H9 (cell line): Measurements from ENCODE around the gene COX5B. TPM values are rescaled to one million over a fixed set of nuclear protein-coding genes. Genes with fewer than 3 reads are reported as not detected.
A peak's percentile ranks its signal among the peaks of the same experiment; 100 is the strongest.
"Not testable (repeated sequence)": the region's sequence is repeated elsewhere in the genome, so short reads cannot be mapped to it uniquely, and the experiment has no call there.

Experiments
- DNase-seq: peaks from one replicate; pipeline ENCODE4 v3.0.0-alpha.2; 2017
- H2AFZ ChIP-seq: one replicate; pipeline ENCODE4 v1.6.1; 2013; ENCODE audit warnings: mild to moderate bottlenecking, low read length, control low read depth, moderate library complexity
- H2AK5ac ChIP-seq: 2 replicates; pipeline ENCODE4 v1.6.1; 2013; ENCODE audit warnings: low read length, control low read depth, mixed read lengths; ENCODE audit not compliant: insufficient read length
- H2BK120ac ChIP-seq: one replicate; pipeline ENCODE4 v1.6.1; 2013; ENCODE audit warnings: low read depth, mild to moderate bottlenecking, low read length, control low read depth, inconsistent platforms; ENCODE audit not compliant: poor library complexity, severe bottlenecking
- H2BK12ac ChIP-seq: 2 replicates; pipeline ENCODE4 v1.6.1; 2013; ENCODE audit warnings: low read length, control low read depth, mixed read lengths, low read depth; ENCODE audit not compliant: insufficient read length
- H2BK15ac ChIP-seq: 2 replicates; pipeline ENCODE4 v1.6.1; 2013; ENCODE audit warnings: low read depth, low read length, control low read depth
- H2BK20ac ChIP-seq: one replicate; pipeline ENCODE4 v1.6.1; 2013; ENCODE audit warnings: low read depth, mild to moderate bottlenecking, low read length, control low read depth, inconsistent platforms; ENCODE audit not compliant: poor library complexity, severe bottlenecking
- H2BK5ac ChIP-seq: 2 replicates; pipeline ENCODE4 v1.6.1; 2013; ENCODE audit warnings: low read length, control low read depth, mixed read lengths; ENCODE audit not compliant: insufficient read length
- H3K14ac ChIP-seq: 2 replicates; pipeline ENCODE4 v1.6.1; 2013; ENCODE audit warnings: low read length, control low read depth; ENCODE audit not compliant: insufficient read depth
- H3K18ac ChIP-seq: 2 replicates; pipeline ENCODE4 v1.6.1; 2013; ENCODE audit warnings: low read depth, mild to moderate bottlenecking, mixed read lengths, low read length, control low read depth; ENCODE audit not compliant: insufficient read length
- H3K23ac ChIP-seq: 2 replicates; pipeline ENCODE4 v1.6.1; 2013; ENCODE audit warnings: low read length, control low read depth, mixed read lengths, low read depth; ENCODE audit not compliant: insufficient read length
- H3K23me2 ChIP-seq: 2 replicates; pipeline ENCODE4 v1.6.1; 2013; ENCODE audit warnings: low read depth, mild to moderate bottlenecking, mixed read lengths, low read length, control low read depth; ENCODE audit not compliant: insufficient read length, poor library complexity, severe bottlenecking
- H3K27ac ChIP-seq: 2 replicates; pipeline ENCODE4 v1.5.1; 2013; ENCODE audit warnings: low read length, control low read depth, mixed read lengths, low read depth; ENCODE audit not compliant: insufficient read length
- H3K27me3 ChIP-seq: 2 replicates; pipeline ENCODE4 v1.6.1; 2013; ENCODE audit warnings: low read length, control low read depth, inconsistent platforms; ENCODE audit not compliant: insufficient read depth
- H3K4ac ChIP-seq: 2 replicates; pipeline ENCODE4 v1.6.1; 2013; ENCODE audit warnings: low read depth, mild to moderate bottlenecking, control low read depth, inconsistent platforms, low read length, moderate library complexity
- H3K4me1 ChIP-seq: 2 replicates; pipeline ENCODE4 v1.6.1; 2013; ENCODE audit warnings: low read length, control low read depth, inconsistent platforms; ENCODE audit not compliant: insufficient read depth
- H3K4me2 ChIP-seq: 2 replicates; pipeline ENCODE4 v1.6.1; 2013; ENCODE audit warnings: low read length, control low read depth, mixed read lengths; ENCODE audit not compliant: insufficient read length, insufficient read depth
- H3K56ac ChIP-seq: 2 replicates; pipeline ENCODE4 v1.6.1; 2013; ENCODE audit warnings: low read depth, mild to moderate bottlenecking, mixed read lengths, low read length, control low read depth; ENCODE audit not compliant: insufficient read length
- H3K79me1 ChIP-seq: 2 replicates; pipeline ENCODE4 v1.6.1; 2013; ENCODE audit warnings: low read depth, mild to moderate bottlenecking, moderate library complexity, low read length, control low read depth, inconsistent platforms; ENCODE audit not compliant: insufficient read depth, poor library complexity, severe bottlenecking
- H3K79me2 ChIP-seq: 2 replicates; pipeline ENCODE4 v1.6.1; 2013; ENCODE audit warnings: low read length, control low read depth, inconsistent platforms; ENCODE audit not compliant: insufficient read depth
- H3K9ac ChIP-seq: 2 replicates; pipeline ENCODE4 v1.6.1; 2013; ENCODE audit warnings: low read length, control low read depth, mixed read lengths; ENCODE audit not compliant: insufficient read length; ENCODE audit errors: extremely low read depth
- H3K9me3 ChIP-seq: one replicate; pipeline ENCODE4 v1.6.1; 2013; ENCODE audit warnings: low read depth, low read length, inconsistent platforms; ENCODE audit not compliant: control insufficient read depth
- H3T11ph ChIP-seq: one replicate; pipeline ENCODE4 v1.6.1; 2013; ENCODE audit warnings: mild to moderate bottlenecking, low read length, control low read depth, inconsistent platforms
- H4K20me1 ChIP-seq: one replicate; pipeline ENCODE4 v1.6.1; 2013; ENCODE audit not compliant: control insufficient read depth, insufficient read length, insufficient read depth
- H4K5ac ChIP-seq: 2 replicates; pipeline ENCODE4 v1.6.1; 2013; ENCODE audit warnings: low read depth, mild to moderate bottlenecking, mixed read lengths, low read length, control low read depth; ENCODE audit not compliant: insufficient read length
- H4K8ac ChIP-seq: replicated peaks from 2 replicates; pipeline ENCODE4 v1.6.1; 2013; ENCODE audit warnings: low read length, control low read depth, mixed read lengths, low read depth; ENCODE audit not compliant: insufficient read length
- H4K91ac ChIP-seq: 2 replicates; pipeline ENCODE4 v1.6.1; 2013; ENCODE audit warnings: low read depth, mild to moderate bottlenecking, moderate library complexity, mixed read lengths, low read length, control low read depth; ENCODE audit not compliant: insufficient read length
- H3K27ac Mint-ChIP-seq, 3 experiments: 2 replicates in 2 of 3; 3 replicates in 1 of 3; pipeline ENCODE4 v1.8.0; 2020 to 2021; ENCODE audit warnings: mixed read lengths in 3 of 3, mild to moderate bottlenecking in 1 of 3, moderate library complexity in 1 of 3
- H3K27me3 Mint-ChIP-seq: 2 replicates; pipeline ENCODE4 v1.8.0; 2021; ENCODE audit warnings: low read depth, mild to moderate bottlenecking, moderate library complexity, mixed read lengths
- H3K36me3 Mint-ChIP-seq, 3 experiments: 2 replicates in 2 of 3; 3 replicates in 1 of 3; pipeline ENCODE4 v1.8.0; 2020 to 2021; ENCODE audit warnings: low read depth in 3 of 3, mixed read lengths in 3 of 3; ENCODE audit not compliant: insufficient read depth in 1 of 3
- H3K4me1 Mint-ChIP-seq, 2 experiments: 2 replicates each; pipeline ENCODE4 v1.8.0; 2020; ENCODE audit warnings: mixed read lengths in 2 of 2
- H3K4me3 Mint-ChIP-seq, 2 experiments: 2 replicates in 1 of 2; 3 replicates in 1 of 2; pipeline ENCODE4 v1.8.0; 2020 to 2021; ENCODE audit warnings: mild to moderate bottlenecking in 2 of 2, mixed read lengths in 2 of 2, moderate library complexity in 1 of 2
- H3K9me3 Mint-ChIP-seq, 2 experiments: 2 replicates in 1 of 2; 3 replicates in 1 of 2; pipeline ENCODE4 v1.8.0; 2020; ENCODE audit warnings: mild to moderate bottlenecking in 2 of 2, mixed read lengths in 2 of 2, moderate library complexity in 1 of 2
- WGBS: extraction: QIAGEN DNeasy Blood & Tissue Kit; methylation state at CpG from one replicate; pipeline ENCODE4 v1.1.7; 2013; ENCODE audit warnings: missing lambda C conversion rate, low lambda C conversion rate, mixed read lengths; ENCODE audit not compliant: insufficient read length; ENCODE audit errors: extremely low coverage; 5-methylcytosine and 5-hydroxymethylcytosine counted together
- total RNA-seq: library from RNA; stranded (reverse); gene quantifications from 2 replicates; pipeline ENCODE4 v1.2.1, GENCODE V29; 2021
- TF ChIP-seq, protein P1 (sequence below): fragments of 200-600 bp; sonication (generic); conservative IDR thresholded peaks from 3 replicates; pipeline ENCODE4 v1.8.0; 2021; ENCODE audit warnings: antibody characterized with exemption, mild to moderate bottlenecking

The COX5B gene
- total RNA-seq, 1 experiment from 2014 or later, result 237 TPM

DNA sequence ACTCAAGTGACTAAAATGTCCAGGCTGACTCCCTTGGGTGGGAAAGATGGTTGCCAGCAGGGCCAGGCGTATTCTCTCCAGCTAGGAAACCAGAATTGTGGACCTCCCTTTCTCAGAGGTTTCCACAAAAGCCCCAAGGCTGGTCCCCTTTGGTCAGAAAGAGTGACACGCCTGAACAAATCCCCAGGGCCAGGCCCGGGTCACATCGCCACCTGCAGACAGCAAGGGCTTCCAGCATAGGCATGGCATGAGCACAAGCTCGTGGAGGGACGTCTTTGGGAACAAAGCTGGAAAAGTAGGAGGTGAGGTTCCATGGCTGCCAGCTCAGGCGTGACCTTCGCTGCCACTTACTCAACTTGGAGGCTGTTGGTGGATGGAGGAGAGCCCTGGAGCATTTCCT lies 40.8 kb upstream of the COX5B start:
- not testable (repeated sequence) for H3K23ac ChIP-seq, H3K27ac Mint-ChIP-seq, H4K8ac ChIP-seq, H3K36me3 Mint-ChIP-seq, H3K9me3 Mint-ChIP-seq, H4K91ac ChIP-seq, H4K5ac ChIP-seq, H3K79me2 ChIP-seq, H3K9ac ChIP-seq, H4K20me1 ChIP-seq, H2BK5ac ChIP-seq, H3K4me2 ChIP-seq, H3K14ac ChIP-seq, H2BK12ac ChIP-seq, H3K27ac ChIP-seq, H2BK20ac ChIP-seq, H3K23me2 ChIP-seq, H3T11ph ChIP-seq, H3K27me3 Mint-ChIP-seq, H3K4me3 Mint-ChIP-seq, DNase-seq, H2BK15ac ChIP-seq, H3K79me1 ChIP-seq, H2BK120ac ChIP-seq, H3K4ac ChIP-seq, H3K4me1 ChIP-seq, H3K18ac ChIP-seq, H3K56ac ChIP-seq, H3K9me3 ChIP-seq, H2AK5ac ChIP-seq, H3K27me3 ChIP-seq, H2AFZ ChIP-seq
- H3K4me1 Mint-ChIP-seq, result peaks cover 12 to 13% of the 10 kb centered on the region in 2 experiments
- TF ChIP-seq, protein P1, sequence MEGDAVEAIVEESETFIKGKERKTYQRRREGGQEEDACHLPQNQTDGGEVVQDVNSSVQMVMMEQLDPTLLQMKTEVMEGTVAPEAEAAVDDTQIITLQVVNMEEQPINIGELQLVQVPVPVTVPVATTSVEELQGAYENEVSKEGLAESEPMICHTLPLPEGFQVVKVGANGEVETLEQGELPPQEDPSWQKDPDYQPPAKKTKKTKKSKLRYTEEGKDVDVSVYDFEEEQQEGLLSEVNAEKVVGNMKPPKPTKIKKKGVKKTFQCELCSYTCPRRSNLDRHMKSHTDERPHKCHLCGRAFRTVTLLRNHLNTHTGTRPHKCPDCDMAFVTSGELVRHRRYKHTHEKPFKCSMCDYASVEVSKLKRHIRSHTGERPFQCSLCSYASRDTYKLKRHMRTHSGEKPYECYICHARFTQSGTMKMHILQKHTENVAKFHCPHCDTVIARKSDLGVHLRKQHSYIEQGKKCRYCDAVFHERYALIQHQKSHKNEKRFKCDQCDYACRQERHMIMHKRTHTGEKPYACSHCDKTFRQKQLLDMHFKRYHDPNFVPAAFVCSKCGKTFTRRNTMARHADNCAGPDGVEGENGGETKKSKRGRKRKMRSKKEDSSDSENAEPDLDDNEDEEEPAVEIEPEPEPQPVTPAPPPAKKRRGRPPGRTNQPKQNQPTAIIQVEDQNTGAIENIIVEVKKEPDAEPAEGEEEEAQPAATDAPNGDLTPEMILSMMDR, result peak; percentile 25; the same call in 1 of the 3 replicates
- no CpG with 5 or more reads among the region's 8 CpGs for whole genome bisulfite sequencing

DNA sequence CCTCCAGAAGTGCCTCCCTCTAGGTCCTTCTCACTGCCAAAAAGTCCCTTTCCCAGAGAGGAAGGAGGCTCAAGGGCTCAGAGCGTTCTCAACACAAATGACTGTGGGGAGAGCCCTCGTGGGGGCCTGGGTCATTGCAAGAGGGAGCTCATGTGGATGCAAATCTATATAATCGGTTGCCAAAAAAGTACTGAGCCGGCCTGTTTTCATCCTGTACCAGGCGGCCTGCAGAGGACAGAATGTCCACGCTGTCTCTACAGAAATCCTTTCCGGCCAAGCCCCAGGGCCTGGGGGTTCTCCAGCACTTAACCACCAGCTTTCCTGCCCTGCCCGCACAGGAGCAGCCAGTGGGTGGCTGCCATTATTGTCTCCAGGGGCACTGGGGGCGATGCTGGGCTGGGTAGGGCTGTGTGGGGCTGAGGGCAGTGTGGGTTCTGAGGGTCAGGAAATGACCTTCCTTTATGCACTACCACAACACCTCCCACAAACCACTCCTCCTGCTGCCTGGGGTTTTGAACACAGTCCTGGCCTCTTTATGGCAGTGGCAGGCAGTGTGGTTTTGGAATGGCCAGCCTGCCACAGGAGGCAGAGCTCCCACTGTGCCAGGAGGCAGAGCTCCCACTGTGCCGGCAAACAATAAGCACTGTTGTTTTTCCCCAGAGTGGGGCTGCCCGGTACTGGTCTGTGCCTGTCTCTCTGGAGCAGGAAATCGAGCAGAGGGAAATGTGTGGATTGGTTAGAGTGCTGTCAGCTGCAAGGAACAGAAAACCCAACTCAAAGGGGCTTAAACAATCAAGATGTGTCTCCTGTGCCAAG lies 40.1 kb upstream of the COX5B start:
- H2BK12ac ChIP-seq, DNase-seq, H3K4me2 ChIP-seq, H3K79me2 ChIP-seq, H3K27me3 ChIP-seq, H3K9ac ChIP-seq, H3K14ac ChIP-seq, H2AFZ ChIP-seq, H3K18ac ChIP-seq, H2BK5ac ChIP-seq, H3K4ac ChIP-seq, H2BK20ac ChIP-seq, H3K4me1 ChIP-seq, H4K20me1 ChIP-seq, H3K23ac ChIP-seq, H3K23me2 ChIP-seq, H2AK5ac ChIP-seq, H3K36me3 Mint-ChIP-seq, H3T11ph ChIP-seq, H3K27ac ChIP-seq, H3K9me3 Mint-ChIP-seq, H3K27ac Mint-ChIP-seq, H4K5ac ChIP-seq, H3K79me1 ChIP-seq, H3K9me3 ChIP-seq, H3K4me3 Mint-ChIP-seq, H4K8ac ChIP-seq, H2BK120ac ChIP-seq, H4K91ac ChIP-seq, H3K27me3 Mint-ChIP-seq, H3K56ac ChIP-seq, H2BK15ac ChIP-seq: not testable (repeated sequence)
- peaks cover 12 to 13% of the 10 kb centered on the region in 2 experiments for H3K4me1 Mint-ChIP-seq
- no CpG with 5 or more reads among the region's 12 CpGs for WGBS
